Fibroblast of villous mesenchyme (primary cell): Measurements from ENCODE around the gene PDLIM7. TPM values are rescaled to one million over a fixed set of nuclear protein-coding genes. Genes with fewer than 3 reads are reported as not detected.
"Not testable (repeated sequence)": the region's sequence is repeated elsewhere in the genome, so short reads cannot be mapped to it uniquely, and the experiment has no call there.

ENCODE experiments used
- DNase-seq: peaks from one replicate; pipeline ENCODE4 v3.0.0-alpha.2; 2010; ENCODE audit warnings: low read depth
- H3K4me3 ChIP-seq: 2 replicates; pipeline ENCODE4 v1.5.1; 2011; ENCODE audit warnings: low read depth, mild to moderate bottlenecking, low read length
- total RNA-seq: library from RNA; depleted of rRNA; stranded (reverse); fragments of >200 nt; gene quantifications from 2 replicates; pipeline ENCODE4 v1.2.3, GENCODE V29; 2012
- TF ChIP-seq, protein P1 (sequence below): IDR thresholded peaks from 2 replicates; pipeline ENCODE4 v1.5.1; 2012; ENCODE audit warnings: low read depth, mild to moderate bottlenecking, low read length; ENCODE audit not compliant: insufficient read depth

Gene PDLIM7
- total RNA-seq, 1 donor, result 283 TPM

DNA sequence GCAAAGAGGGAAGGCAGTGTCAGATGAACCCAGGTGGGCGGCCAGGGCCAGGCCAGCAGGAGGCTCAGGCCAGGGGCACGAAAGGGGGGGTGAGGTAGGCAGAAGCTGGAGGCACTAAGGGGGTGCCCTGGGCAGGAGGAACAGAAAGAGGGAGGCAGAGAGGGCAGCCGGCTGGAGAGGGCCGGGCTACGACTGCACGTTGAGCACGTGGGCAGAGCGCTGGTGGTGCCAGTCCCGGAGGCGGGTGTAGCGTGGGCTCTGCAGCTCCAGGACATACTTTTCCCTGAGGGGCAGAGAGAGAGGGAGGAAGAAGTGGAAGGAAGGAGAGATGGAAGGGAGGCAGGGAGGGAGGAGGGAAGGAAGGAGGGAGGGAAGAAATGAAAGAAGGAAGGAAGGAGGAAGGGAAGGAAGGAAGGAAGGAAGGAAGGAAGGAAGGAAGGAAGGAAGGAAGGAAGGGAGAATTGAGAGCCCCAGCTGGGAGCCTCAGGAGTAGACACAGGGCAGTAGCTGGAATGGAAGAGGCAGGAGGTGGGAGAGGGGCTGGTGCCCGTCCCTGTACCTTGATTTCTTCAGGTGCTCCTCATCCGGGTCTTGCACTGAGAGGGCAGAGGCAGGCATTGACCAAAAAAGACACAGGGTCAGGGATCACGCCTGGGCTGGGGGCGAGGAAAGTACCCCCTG, 7.0 kb downstream of the PDLIM7 start:
- TF ChIP-seq, protein P1, sequence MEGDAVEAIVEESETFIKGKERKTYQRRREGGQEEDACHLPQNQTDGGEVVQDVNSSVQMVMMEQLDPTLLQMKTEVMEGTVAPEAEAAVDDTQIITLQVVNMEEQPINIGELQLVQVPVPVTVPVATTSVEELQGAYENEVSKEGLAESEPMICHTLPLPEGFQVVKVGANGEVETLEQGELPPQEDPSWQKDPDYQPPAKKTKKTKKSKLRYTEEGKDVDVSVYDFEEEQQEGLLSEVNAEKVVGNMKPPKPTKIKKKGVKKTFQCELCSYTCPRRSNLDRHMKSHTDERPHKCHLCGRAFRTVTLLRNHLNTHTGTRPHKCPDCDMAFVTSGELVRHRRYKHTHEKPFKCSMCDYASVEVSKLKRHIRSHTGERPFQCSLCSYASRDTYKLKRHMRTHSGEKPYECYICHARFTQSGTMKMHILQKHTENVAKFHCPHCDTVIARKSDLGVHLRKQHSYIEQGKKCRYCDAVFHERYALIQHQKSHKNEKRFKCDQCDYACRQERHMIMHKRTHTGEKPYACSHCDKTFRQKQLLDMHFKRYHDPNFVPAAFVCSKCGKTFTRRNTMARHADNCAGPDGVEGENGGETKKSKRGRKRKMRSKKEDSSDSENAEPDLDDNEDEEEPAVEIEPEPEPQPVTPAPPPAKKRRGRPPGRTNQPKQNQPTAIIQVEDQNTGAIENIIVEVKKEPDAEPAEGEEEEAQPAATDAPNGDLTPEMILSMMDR, result no peak
- H3K4me3 ChIP-seq, result no peak overlapping the region
- no peak for DNase-seq

DNA sequence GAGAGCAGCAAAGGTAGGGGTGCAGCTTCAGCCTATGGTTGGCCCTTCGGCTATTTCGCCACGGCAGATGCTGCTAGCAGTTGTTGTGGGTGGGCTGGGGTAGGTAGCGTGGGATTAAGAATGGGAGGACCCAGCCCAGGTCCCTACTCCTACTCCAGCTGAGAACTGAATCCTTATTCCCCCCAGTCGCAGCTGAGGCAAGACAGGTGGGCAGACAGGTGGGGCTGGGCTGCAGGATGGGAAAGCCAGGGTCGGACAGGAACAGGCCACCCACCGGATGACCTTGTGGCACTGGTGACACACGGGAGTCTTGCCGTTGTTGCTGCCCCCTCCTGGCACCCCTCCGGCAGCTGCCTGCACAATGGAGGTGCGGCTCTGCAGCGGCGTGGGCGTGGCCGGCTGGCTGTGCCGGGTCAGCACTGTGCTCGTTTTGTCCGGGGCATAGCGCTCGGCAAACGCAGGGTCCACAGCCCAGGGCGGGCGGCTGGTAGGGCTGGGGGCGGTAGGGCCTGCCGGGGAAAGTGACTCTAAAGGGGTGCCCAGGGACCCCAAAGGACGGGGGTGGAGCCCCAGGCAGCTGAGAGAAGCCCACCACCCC, 8.2 kb downstream of the PDLIM7 start:
- H3K4me3 ChIP-seq, result no peak overlapping the region
- TF ChIP-seq, protein P1, result no peak
- DNase-seq, result no peak

DNA sequence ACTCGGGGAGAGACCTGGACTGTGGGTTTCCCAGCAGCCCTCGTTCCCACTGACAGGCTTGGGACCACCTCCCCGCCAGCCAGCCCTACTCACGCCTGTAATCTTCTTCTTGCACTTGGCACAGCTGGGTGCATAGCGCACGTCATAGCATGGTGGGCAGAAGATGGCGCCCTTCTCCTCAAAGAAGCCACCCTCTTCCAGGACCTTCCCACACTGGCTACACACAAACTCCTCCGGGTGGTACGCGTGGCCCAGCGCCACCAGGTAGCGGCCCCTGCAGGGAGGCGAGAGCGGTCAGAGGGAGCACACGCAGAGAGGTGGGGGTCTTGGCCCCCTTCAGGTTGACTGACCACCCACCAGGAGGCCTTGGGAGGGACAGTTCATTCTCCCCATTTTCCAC, 9.4 kb downstream of the PDLIM7 start:
- no peak for DNase-seq
- TF ChIP-seq, protein P1, result no peak
- H3K4me3 ChIP-seq, result no peak overlapping the region

DNA sequence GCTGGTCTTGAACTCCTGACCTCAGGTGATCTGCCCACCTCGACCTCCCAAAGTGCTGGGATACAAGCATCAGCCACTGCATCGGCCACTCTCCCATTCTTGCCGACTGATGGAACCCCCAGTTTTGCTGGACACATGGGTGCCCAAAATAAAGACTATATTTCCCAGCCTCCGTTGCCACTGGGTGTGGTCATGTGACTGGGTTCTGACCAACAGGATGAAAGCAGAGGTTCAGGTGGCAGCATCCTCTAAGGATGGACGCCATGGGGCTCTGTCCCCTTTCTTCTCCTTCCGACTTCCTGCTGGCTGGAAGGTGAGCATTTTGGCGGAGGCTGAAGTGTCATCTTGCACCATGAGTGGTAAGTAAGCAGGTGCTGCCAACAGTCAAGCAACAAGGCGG, 10.3 kb downstream of the PDLIM7 start:
- TF ChIP-seq, protein P1, result no peak
- DNase-seq, result no peak
- no peak overlapping the region for H3K4me3 ChIP-seq

DNA sequence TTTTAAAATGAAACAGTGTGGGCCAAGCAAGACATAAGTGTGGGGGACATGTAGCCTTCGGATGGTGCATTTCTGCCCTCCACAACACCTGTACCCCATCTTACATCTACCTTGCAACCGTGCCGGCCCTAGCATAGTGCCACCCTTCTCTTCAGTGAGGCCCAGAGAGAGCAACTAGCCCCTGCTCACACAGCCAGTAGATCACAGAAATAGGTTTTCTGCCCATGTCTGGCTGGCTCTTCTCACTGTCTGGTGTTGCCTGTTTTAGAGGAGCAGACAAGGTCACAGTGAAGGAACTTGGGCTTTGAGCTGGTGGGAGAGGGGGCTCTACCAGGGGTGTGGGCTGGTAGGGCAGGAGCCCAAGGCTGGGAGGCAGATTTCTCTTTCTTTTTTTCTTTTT, 11.1 kb downstream of the PDLIM7 start:
- H3K4me3 ChIP-seq, result no peak overlapping the region
- TF ChIP-seq, protein P1, result no peak
- DNase-seq, result no peak

DNA sequence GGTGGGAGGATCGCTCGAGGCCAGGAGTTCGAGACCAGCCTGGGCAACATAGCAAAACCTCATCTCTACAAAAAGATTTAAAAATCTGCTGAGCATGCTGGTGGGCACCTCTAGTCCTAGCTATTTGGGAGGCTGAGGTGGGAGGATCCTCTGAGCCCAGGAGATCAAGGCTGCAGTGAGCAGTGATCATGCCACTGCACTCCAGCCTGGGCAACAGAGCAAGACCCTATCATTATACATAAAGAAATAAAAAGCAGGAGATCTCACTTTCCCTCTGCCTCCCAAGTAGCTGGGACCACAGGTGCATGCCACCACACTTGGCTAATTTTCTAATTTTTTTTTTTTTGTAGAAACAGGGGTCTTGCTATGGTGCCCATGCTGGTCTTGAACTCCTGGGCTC, 11.7 kb downstream of the PDLIM7 start:
- H3K4me3 ChIP-seq, DNase-seq: not testable (repeated sequence)

DNA sequence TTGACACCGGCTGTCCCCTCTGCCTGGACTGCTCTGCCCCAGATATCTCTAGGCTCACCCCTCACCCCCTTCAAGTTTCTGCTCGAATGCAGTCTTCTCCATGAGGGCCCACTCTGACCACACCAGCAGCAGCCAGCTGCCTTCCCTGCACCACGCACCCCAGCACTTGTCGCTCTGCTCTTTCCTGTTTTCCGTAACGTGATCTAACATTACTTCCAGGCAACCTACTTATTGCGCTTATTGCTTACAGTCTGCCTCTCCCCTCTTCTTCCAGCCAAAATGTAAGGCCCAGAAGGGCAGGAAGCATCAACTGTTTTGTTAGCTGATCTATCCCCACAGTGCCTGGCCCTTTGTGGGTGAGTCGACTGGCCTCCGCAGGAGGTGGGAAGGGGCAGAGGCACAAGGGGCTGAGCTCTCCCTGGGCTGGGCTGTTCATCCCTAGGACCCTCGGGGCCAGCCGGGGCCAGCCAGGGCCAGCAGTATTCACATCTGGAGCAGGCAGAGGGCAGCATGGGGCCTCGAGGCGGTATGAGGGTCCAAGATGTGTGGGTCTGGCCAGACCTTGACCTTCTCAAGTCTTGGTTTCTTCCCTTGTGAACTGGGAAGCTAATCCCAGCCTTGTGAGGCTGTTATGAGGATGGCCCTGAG, 12.4 kb downstream of the PDLIM7 start:
- TF ChIP-seq, protein P1, result no peak
- H3K4me3 ChIP-seq, result no peak overlapping the region
- no peak for DNase-seq
